Measurements from ENCODE around the gene COLQ.

GRCh38 chr3:15528854-15529537 is 7.5 kb upstream of the COLQ start:
- TF ChIP-seq EZH2phosphoT487 (IDR thresholded peaks at IDR 0.05; ENCODE audit: insufficient read depth, low read depth), result no peak
- no peak for TF ChIP-seq EZH2 (IDR thresholded peaks at IDR 0.05; ENCODE audit: insufficient read depth, poor library complexity, severe bottlenecking)
